GM23338 (cell line): Measurements from ENCODE around the gene GM2A. TPM values are rescaled to one million over a fixed set of nuclear protein-coding genes. Genes with fewer than 3 reads are reported as not detected.

Experiments
- ATAC-seq: fragments of 200-7000 bp; cut with Tn5 transposase; 3 replicates; pipeline ENCODE4 v1.9.1; 2020
- DNase-seq: peaks from one replicate; pipeline ENCODE4 v3.0.0-alpha.2; 2015; ENCODE audit warnings: low spot score
- H2AFZ ChIP-seq: fragments of 200-600 bp; sonication (generic); 2 replicates; pipeline ENCODE4 v1.8.0; 2016; ENCODE audit warnings: antibody characterized with exemption, mild to moderate bottlenecking, moderate library complexity
- H3F3A ChIP-seq: fragments of 200-600 bp; sonication (generic); replicated peaks from 2 replicates; pipeline ENCODE4 v1.8.0; 2017; ENCODE audit warnings: antibody characterized with exemption, mixed run types, low read depth
- H3K27ac ChIP-seq: fragments of 200-600 bp; sonication (generic); 2 replicates; pipeline ENCODE4 v1.6.1; 2016; ENCODE audit warnings: low read depth
- H3K27me3 ChIP-seq: fragments of 200-600 bp; sonication (generic); 2 replicates; pipeline ENCODE4 v1.8.0; 2016; ENCODE audit warnings: mild to moderate bottlenecking, mixed run types, moderate library complexity; ENCODE audit not compliant: insufficient read depth
- H3K36me3 ChIP-seq: fragments of 200-600 bp; sonication (generic); 2 replicates; pipeline ENCODE4 v1.8.0; 2016; ENCODE audit warnings: mild to moderate bottlenecking; ENCODE audit not compliant: insufficient read depth
- H3K4me1 ChIP-seq: fragments of 200-600 bp; sonication (generic); 2 replicates; pipeline ENCODE4 v1.8.0; 2016; ENCODE audit warnings: mild to moderate bottlenecking, moderate library complexity; ENCODE audit not compliant: insufficient read depth
- H3K4me2 ChIP-seq: fragments of 200-600 bp; sonication (generic); 2 replicates; pipeline ENCODE4 v1.7.1; 2017; ENCODE audit warnings: mixed run types
- H3K4me3 ChIP-seq: fragments of 200-600 bp; sonication (generic); 2 replicates; pipeline ENCODE4 v1.6.1; 2016; ENCODE audit warnings: mixed run types
- H3K79me2 ChIP-seq: fragments of 200-600 bp; sonication (generic); replicated peaks from 2 replicates; pipeline ENCODE4 v1.8.0; 2017; ENCODE audit warnings: mild to moderate bottlenecking; ENCODE audit not compliant: insufficient read depth
- H3K9me2 ChIP-seq: fragments of 200-600 bp; sonication (generic); 2 replicates; pipeline ENCODE4 v1.8.0; 2017; ENCODE audit not compliant: insufficient read depth
- H4K20me1 ChIP-seq: fragments of 200-600 bp; sonication (generic); replicated peaks from 2 replicates; pipeline ENCODE4 v1.8.0; 2017; ENCODE audit warnings: mild to moderate bottlenecking; ENCODE audit not compliant: insufficient read depth
- H3K27ac Mint-ChIP-seq: 2 replicates; pipeline ENCODE4 v1.8.0; 2020; ENCODE audit warnings: inconsistent platforms, mild to moderate bottlenecking, moderate library complexity, mixed read lengths
- H3K27me3 Mint-ChIP-seq: 3 replicates; pipeline ENCODE4 v1.8.0; 2022; ENCODE audit warnings: low read depth, mild to moderate bottlenecking, moderate library complexity, mixed read lengths, inconsistent platforms; ENCODE audit not compliant: insufficient read depth, poor library complexity
- H3K36me3 Mint-ChIP-seq: 3 replicates; pipeline ENCODE4 v1.8.0; 2021; ENCODE audit warnings: low read depth, mild to moderate bottlenecking, inconsistent platforms, moderate library complexity, mixed read lengths
- H3K4me1 Mint-ChIP-seq: 3 replicates; pipeline ENCODE4 v1.8.0; 2020; ENCODE audit warnings: mild to moderate bottlenecking, inconsistent platforms, mixed read lengths
- H3K4me3 Mint-ChIP-seq: 3 replicates; pipeline ENCODE4 v1.8.0; 2021; ENCODE audit warnings: moderate library complexity, mild to moderate bottlenecking, inconsistent platforms, mixed read lengths
- H3K9me3 Mint-ChIP-seq: 3 replicates; pipeline ENCODE4 v1.8.0; 2020; ENCODE audit warnings: moderate library complexity, mild to moderate bottlenecking, inconsistent platforms, mixed read lengths
- CREB1 ChIP-seq: fragments of 250-450 bp; sonication (Bioruptor Pico); IDR thresholded peaks from 2 replicates; pipeline ENCODE4 v1.5.0; 2020; ENCODE audit warnings: low read depth, mild to moderate bottlenecking, moderate library complexity
- EZH2 ChIP-seq: fragments of 200-600 bp; sonication (generic); IDR thresholded peaks from one replicate; pipeline ENCODE4 v1.8.0; 2017; ENCODE audit warnings: antibody characterized with exemption, mild to moderate bottlenecking, low read depth; ENCODE audit not compliant: unreplicated experiment
- EZH2phosphoT487 ChIP-seq: fragments of 200-600 bp; sonication (generic); IDR thresholded peaks from one replicate; pipeline ENCODE4 v1.8.1; 2018; ENCODE audit warnings: antibody characterized with exemption; ENCODE audit not compliant: unreplicated experiment
- JUNB ChIP-seq: IDR thresholded peaks from one replicate; pipeline ENCODE4 v1.6.1; 2016; ENCODE audit warnings: antibody characterized with exemption; ENCODE audit not compliant: unreplicated experiment
- POLR2AphosphoS5 ChIP-seq: IDR thresholded peaks from 2 replicates; pipeline ENCODE4 v1.6.1; 2016; ENCODE audit warnings: antibody characterized with exemption, low read depth
- STAT1 ChIP-seq: IDR thresholded peaks from one replicate; pipeline ENCODE4 v1.6.1; 2016; ENCODE audit warnings: antibody characterized with exemption; ENCODE audit not compliant: unreplicated experiment
- ZNF331 ChIP-seq: fragments of 250-450 bp; sonication (Bioruptor Pico); IDR thresholded peaks from 2 replicates; pipeline ENCODE4 v1.5.0; 2020; ENCODE audit warnings: low read depth, mild to moderate bottlenecking, moderate library complexity
- polyA plus RNA-seq: library from polyadenylated mRNA; unstranded; fragments of >200 nt; fragmentation: Nextera tagmentation; extraction: Ambion mirVana; gene quantifications from 2 replicates; pipeline ENCODE4 v1.2.1, GENCODE V29; 2016
- total RNA-seq: library from RNA; depleted of rRNA; stranded (reverse); fragments of >200 nt; shearing (Covaris generic); gene quantifications from 2 replicates; pipeline ENCODE4 v1.2.3, GENCODE V29; 2014
- TF ChIP-seq, protein P1 (sequence below): fragments of 250-450 bp; sonication (Bioruptor Pico); IDR thresholded peaks from 2 replicates; pipeline ENCODE4 v1.5.0; 2020; ENCODE audit warnings: mild to moderate bottlenecking, moderate library complexity
- TF ChIP-seq, protein P2 (sequence below): IDR thresholded peaks from one replicate; pipeline ENCODE4 v1.6.1; 2018; ENCODE audit warnings: antibody characterized with exemption; ENCODE audit not compliant: unreplicated experiment
- TF ChIP-seq, protein P3 (sequence below), 2 experiments: fragments of 200-600 bp in 1 of 2; sonication (generic) in 1 of 2; conservative IDR thresholded peaks; 2 replicates each; pipeline versions ENCODE4 v1.5.1 to v1.6.1; 2016 to 2017; ENCODE audit warnings: antibody characterized with exemption in 2 of 2, low read depth in 2 of 2, mild to moderate bottlenecking in 2 of 2, moderate library complexity in 1 of 2
- TF ChIP-seq, protein P4 (sequence below): IDR thresholded peaks from 2 replicates; pipeline ENCODE4 v1.6.1; 2016; ENCODE audit warnings: antibody characterized with exemption

Gene GM2A
- total and polyA plus RNA-seq, 2 experiments from 2014 or later = 9.8 to 27.8 TPM

DNA sequence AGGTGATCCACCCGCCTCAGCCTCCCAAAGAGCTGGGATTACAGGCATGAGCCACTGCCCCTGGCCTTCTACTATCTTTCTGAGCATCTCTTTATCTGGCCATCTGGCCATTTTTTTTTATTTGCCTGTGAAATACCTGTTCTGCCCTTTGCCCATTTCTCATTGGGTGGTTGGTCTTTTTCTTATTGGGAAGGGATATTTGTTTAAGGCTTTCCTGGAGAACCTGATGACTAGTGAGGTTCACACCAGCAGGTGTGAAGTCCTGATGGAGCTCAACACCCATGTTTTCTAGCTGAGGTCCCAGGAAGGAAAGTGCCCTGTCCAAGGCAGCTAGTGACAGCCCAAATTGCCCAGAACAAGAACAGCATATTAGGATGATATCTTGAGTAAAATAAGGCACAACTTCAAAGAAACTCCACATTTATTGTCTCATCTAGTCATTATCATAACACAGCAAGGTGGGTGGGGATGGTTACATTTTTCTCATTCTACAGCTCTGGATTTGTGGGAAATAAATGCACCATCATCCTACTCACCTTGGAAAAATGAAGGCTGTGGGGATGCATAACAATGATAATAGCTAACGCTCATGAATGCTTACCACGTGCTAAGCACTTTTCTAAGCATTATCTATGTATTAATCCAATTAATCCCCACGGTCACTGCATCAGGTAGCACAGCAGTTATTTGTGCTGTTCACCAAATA is 30.3 kb downstream of the GM2A start:
- Mint-ChIP-seq H3K27me3 (peaks cover 3% of the 10 kb centered on the region), H3K36me3 (no peaks in the 10 kb centered on the region), H3K4me1 (peaks cover 8% of the 10 kb centered on the region; the same call in 2 of the 3 replicates), H3K9me3 (no peaks in the 10 kb centered on the region), H3K27ac (no peak overlapping the region), H3K4me3 (no peak overlapping the region)
- Histone ChIP-seq H3F3A (no peaks in the 10 kb centered on the region), H2AFZ (no peak overlapping the region), H3K4me2 (no peak overlapping the region), H3K27me3 (no peaks in the 10 kb centered on the region), H3K36me3 (no peaks in the 10 kb centered on the region), H3K27ac (no peak overlapping the region), H4K20me1 (no peaks in the 10 kb centered on the region), H3K4me1 (no peaks in the 10 kb centered on the region), H3K9me2 (no peaks in the 10 kb centered on the region), H3K79me2 (no peaks in the 10 kb centered on the region), H3K4me3 (no peak overlapping the region)
- no peak for ATAC-seq
- TF ChIP-seq EZH2 = no peak
- TF ChIP-seq, protein P1, sequence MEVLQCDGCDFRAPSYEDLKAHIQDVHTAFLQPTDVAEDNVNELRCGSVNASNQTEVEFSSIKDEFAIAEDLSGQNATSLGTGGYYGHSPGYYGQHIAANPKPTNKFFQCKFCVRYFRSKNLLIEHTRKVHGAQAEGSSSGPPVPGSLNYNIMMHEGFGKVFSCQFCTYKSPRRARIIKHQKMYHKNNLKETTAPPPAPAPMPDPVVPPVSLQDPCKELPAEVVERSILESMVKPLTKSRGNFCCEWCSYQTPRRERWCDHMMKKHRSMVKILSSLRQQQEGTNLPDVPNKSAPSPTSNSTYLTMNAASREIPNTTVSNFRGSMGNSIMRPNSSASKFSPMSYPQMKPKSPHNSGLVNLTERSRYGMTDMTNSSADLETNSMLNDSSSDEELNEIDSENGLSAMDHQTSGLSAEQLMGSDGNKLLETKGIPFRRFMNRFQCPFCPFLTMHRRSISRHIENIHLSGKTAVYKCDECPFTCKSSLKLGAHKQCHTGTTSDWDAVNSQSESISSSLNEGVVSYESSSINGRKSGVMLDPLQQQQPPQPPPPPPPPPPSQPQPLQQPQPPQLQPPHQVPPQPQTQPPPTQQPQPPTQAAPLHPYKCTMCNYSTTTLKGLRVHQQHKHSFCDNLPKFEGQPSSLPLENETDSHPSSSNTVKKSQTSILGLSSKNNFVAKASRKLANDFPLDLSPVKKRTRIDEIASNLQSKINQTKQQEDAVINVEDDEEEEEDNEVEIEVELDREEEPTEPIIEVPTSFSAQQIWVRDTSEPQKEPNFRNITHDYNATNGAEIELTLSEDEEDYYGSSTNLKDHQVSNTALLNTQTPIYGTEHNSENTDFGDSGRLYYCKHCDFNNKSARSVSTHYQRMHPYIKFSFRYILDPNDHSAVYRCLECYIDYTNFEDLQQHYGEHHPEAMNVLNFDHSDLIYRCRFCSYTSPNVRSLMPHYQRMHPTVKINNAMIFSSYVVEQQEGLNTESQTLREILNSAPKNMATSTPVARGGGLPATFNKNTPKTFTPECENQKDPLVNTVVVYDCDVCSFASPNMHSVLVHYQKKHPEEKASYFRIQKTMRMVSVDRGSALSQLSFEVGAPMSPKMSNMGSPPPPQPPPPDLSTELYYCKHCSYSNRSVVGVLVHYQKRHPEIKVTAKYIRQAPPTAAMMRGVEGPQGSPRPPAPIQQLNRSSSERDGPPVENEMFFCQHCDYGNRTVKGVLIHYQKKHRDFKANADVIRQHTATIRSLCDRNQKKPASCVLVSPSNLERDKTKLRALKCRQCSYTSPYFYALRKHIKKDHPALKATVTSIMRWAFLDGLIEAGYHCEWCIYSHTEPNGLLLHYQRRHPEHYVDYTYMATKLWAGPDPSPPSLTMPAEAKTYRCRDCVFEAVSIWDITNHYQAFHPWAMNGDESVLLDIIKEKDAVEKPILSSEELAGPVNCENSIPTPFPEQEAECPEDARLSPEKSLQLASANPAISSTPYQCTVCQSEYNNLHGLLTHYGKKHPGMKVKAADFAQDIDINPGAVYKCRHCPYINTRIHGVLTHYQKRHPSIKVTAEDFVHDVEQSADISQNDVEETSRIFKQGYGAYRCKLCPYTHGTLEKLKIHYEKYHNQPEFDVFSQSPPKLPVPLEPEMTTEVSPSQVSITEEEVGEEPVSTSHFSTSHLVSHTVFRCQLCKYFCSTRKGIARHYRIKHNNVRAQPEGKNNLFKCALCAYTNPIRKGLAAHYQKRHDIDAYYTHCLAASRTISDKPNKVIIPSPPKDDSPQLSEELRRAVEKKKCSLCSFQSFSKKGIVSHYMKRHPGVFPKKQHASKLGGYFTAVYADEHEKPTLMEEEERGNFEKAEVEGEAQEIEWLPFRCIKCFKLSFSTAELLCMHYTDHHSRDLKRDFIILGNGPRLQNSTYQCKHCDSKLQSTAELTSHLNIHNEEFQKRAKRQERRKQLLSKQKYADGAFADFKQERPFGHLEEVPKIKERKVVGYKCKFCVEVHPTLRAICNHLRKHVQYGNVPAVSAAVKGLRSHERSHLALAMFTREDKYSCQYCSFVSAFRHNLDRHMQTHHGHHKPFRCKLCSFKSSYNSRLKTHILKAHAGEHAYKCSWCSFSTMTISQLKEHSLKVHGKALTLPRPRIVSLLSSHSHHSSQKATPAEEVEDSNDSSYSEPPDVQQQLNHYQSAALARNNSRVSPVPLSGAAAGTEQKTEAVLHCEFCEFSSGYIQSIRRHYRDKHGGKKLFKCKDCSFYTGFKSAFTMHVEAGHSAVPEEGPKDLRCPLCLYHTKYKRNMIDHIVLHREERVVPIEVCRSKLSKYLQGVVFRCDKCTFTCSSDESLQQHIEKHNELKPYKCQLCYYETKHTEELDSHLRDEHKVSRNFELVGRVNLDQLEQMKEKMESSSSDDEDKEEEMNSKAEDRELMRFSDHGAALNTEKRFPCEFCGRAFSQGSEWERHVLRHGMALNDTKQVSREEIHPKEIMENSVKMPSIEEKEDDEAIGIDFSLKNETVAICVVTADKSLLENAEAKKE (CRISPR knock-in tag) = no peak
- TF ChIP-seq ZNF331 (CRISPR knock-in tag) = no peak
- no peak for TF ChIP-seq POLR2AphosphoS5
- TF ChIP-seq, protein P2, sequence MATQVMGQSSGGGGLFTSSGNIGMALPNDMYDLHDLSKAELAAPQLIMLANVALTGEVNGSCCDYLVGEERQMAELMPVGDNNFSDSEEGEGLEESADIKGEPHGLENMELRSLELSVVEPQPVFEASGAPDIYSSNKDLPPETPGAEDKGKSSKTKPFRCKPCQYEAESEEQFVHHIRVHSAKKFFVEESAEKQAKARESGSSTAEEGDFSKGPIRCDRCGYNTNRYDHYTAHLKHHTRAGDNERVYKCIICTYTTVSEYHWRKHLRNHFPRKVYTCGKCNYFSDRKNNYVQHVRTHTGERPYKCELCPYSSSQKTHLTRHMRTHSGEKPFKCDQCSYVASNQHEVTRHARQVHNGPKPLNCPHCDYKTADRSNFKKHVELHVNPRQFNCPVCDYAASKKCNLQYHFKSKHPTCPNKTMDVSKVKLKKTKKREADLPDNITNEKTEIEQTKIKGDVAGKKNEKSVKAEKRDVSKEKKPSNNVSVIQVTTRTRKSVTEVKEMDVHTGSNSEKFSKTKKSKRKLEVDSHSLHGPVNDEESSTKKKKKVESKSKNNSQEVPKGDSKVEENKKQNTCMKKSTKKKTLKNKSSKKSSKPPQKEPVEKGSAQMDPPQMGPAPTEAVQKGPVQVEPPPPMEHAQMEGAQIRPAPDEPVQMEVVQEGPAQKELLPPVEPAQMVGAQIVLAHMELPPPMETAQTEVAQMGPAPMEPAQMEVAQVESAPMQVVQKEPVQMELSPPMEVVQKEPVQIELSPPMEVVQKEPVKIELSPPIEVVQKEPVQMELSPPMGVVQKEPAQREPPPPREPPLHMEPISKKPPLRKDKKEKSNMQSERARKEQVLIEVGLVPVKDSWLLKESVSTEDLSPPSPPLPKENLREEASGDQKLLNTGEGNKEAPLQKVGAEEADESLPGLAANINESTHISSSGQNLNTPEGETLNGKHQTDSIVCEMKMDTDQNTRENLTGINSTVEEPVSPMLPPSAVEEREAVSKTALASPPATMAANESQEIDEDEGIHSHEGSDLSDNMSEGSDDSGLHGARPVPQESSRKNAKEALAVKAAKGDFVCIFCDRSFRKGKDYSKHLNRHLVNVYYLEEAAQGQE = no peak
- TF ChIP-seq STAT1 = no peak
- TF ChIP-seq, protein P3, sequence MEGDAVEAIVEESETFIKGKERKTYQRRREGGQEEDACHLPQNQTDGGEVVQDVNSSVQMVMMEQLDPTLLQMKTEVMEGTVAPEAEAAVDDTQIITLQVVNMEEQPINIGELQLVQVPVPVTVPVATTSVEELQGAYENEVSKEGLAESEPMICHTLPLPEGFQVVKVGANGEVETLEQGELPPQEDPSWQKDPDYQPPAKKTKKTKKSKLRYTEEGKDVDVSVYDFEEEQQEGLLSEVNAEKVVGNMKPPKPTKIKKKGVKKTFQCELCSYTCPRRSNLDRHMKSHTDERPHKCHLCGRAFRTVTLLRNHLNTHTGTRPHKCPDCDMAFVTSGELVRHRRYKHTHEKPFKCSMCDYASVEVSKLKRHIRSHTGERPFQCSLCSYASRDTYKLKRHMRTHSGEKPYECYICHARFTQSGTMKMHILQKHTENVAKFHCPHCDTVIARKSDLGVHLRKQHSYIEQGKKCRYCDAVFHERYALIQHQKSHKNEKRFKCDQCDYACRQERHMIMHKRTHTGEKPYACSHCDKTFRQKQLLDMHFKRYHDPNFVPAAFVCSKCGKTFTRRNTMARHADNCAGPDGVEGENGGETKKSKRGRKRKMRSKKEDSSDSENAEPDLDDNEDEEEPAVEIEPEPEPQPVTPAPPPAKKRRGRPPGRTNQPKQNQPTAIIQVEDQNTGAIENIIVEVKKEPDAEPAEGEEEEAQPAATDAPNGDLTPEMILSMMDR (conservative IDR thresholded peaks at IDR 0.05; ENCODE audit: low read depth in 2 of 2) = no peak
- TF ChIP-seq EZH2phosphoT487 = no peak
- TF ChIP-seq JUNB = no peak
- no peak for TF ChIP-seq CREB1 (CRISPR knock-in tag)
- TF ChIP-seq, protein P4, sequence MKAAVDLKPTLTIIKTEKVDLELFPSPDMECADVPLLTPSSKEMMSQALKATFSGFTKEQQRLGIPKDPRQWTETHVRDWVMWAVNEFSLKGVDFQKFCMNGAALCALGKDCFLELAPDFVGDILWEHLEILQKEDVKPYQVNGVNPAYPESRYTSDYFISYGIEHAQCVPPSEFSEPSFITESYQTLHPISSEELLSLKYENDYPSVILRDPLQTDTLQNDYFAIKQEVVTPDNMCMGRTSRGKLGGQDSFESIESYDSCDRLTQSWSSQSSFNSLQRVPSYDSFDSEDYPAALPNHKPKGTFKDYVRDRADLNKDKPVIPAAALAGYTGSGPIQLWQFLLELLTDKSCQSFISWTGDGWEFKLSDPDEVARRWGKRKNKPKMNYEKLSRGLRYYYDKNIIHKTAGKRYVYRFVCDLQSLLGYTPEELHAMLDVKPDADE = no peak
- no peak for DNase-seq
